ENCODE data around the gene MTHFR.

The MTHFR gene

GRCh38 chr1:11797525-11798216 lies 8.1 kb downstream of the MTHFR start:
- no peak for DNase-seq (ENCODE audit: low spot score)

GRCh38 chr1:11796036-11796828 lies 9.5 kb downstream of the MTHFR start:
- no peak for DNase-seq (ENCODE audit: low spot score)

GRCh38 chr1:11795238-11795890 lies 10.4 kb downstream of the MTHFR start:
- DNase-seq (ENCODE audit: low spot score), result no peak

DNA sequence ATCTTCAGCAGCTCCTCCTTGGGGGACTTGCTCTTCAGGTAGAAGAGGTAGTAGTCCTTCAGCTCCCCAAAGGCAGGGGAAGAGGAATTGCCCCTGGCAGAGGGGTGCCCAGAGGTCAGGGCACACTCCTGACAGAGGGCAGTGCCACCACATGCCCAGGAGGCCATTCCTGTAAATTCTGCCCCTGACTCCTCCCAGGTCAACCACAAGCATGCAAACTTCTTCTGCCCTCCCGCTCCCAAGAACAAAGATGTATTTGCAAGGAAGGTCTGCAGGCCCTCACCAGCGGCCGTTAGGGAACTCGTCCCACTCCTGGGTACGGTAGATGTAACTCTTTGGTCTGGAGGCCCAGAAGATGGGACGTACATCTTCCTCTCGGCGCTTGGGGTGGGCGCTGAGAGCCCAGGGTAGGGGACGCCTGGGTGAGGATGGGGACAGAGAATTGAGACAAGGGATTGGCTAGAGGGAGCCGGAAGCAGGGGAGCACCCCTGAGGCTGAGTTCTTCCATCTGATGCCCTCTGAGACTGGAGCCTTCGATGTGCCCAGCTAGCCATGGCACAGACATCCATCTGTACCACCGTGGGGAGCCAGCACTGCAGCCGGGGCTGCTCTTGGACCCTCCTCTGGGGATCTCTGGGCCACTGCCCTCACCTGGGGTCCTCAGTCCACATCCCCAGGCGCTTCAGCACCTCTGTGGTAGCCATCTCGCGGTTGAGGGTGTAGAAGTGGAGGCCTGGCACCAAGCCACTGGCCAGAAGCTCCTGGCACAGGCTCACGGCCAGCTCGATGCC lies 11.1 kb downstream of the MTHFR start:
- DNase-seq (ENCODE audit: low spot score), result no peak

DNA sequence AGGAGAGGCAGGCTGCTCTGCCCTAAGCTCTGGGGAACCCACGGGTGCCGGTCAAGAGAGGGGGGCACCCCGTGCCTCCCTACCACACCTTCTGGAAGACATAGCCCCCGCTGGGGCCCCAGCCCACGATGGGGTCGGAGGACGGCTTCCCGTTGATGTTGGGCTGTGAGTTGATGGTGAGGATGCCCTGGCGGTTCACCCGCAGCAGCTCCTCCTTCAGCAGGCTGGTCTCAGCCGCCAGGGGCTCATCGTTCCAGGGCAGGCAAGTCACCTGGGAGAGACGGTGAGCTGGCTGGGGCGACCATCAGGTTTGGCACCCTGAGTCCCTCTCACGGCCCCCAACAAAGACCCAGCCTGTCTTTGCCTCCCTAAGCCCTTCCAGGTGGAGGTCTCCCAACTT lies 11.9 kb downstream of the MTHFR start:
- DNase-seq (ENCODE audit: low spot score), result no peak

- no peak for DNase-seq (ENCODE audit: low spot score)
These were observed 13.7 kb downstream of the MTHFR start for GRCh38 chr1:11792106-11792505.

- no peak for DNase-seq (ENCODE audit: low spot score)
These were observed 14.7 kb downstream of the MTHFR start for GRCh38 chr1:11790880-11791715.

- DNase-seq (ENCODE audit: low spot score), result no peak
These were observed 15.5 kb downstream of the MTHFR start for GRCh38 chr1:11790101-11790879.

DNA sequence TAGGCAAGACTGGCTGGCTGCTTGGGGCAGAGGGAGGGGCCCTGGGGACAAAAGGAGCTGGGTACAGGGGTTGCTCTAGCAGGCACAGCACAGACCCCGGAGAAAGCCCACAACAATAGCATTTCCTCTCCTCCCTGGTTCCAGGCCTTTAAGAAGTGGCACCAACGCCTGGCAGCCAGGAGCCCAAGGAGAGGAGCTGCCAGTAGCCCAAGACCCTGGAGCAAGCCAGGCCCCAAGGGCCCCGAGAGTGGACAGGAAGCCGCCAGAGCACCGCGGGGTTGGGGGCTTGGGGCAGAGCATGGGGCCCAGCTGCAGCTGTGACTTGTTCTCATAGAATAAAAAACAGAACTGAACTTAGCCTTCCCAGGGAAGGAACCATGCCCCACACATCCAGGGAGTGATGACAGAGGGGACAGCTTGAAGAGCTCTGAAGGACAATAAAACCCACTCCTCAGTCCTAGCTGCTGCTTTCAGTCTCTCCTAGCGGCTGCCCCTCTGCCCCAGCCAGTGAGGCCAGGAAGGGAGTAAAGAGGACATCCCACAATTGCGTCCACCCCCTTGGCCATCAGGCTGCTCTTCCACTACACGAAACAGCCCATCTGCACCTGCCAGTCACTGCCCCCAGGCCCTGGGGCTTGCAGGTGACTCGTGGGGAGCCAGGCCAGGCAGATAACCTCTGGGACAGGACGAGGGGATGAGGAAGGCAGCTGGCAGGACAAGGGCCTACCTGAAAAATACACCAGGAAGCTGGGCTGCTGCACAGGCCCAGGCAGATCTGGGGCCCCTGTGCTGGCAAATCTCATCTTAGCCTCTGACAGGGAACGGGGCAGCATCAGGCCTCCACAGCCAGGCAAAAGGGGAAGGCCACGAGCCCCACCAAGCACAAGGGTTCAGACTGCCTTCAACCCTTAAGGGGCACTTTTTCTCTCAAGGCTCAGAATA lies 16.4 kb downstream of the MTHFR start:
- no peak for DNase-seq (ENCODE audit: low spot score)

GRCh38 chr1:11788549-11789053 lies 17.2 kb downstream of the MTHFR start:
- DNase-seq (ENCODE audit: low spot score), result no peak

DNA sequence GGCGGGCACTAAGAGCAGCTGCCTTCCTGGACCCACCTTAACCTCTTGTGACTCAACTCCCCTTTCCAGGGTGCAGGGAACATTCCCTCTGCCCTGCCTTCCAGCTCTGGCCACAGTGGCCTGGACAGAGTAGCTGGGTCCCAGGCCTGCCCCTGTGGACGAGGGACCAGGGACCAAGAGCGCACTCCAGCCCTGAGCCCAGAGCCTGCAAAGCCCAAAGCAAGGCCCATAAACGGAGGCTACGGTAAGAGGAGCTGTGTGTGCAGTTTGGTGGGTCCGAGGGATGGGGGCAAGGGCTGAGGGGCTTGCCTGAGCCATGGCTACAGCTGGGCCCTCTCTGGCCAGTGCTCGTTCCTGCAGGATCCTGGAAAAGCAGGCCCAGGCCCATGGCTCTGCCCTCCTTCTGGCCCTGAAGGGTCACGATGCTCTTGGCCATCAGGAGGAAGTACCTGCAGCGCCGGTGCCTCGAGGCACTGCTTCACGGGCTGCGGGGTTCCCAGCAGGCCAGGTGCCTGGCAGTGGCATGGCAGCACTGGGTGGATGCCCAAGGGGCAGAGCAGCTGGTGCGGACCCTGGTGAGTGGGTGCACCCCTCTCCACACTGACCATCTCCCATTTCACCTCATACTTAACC lies 17.8 kb downstream of the MTHFR start:
- no peak for DNase-seq (ENCODE audit: low spot score)

DNA sequence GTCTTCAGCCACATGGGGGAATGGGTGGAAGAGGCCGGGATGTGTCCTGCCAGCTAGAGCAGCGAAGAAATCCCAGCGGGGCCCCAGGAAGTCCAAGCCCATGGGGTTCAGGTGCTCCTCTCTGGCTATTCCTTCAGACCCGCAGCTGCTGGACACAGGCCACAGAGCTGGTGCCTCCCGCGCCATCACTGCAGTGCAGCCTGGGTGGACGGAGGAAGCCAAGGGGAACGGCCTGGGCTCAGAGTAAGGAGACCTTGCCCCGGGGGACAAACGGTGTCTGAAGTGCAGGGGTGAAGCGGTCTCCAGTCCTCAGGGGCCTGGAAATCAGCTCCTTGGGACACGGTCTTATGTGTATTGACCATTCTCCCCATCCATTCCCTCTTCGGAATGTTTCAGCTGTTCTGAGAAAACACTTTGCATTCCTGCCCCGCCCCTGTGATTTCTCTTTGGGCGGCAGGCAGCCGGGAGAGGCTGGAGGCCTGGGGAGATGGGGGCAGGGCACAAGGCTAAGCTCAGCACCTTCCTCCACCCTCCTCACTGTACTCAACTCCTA lies 18.4 kb downstream of the MTHFR start:
- DNase-seq (ENCODE audit: low spot score), result no peak

DNA sequence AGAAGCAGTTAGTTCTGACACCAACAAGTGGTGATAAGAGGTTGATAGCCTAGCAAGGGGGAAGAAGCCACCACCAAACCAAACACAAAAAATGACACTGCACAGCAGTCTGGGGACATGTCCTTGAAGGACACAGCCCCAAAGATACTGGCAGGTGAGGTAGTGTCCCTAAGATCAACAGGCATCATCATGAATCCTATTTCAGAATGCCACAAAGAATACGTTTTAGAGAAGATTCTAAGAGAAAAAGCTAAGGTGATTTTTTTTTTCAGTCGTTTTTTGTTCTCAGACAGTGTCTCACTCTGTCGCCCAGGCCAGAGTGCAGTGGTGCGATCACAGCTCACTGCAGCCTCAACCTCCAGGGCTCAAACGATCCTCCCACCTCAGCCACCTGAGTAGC lies 19.6 kb downstream of the MTHFR start:
- no peak for DNase-seq (ENCODE audit: low spot score)

DNA sequence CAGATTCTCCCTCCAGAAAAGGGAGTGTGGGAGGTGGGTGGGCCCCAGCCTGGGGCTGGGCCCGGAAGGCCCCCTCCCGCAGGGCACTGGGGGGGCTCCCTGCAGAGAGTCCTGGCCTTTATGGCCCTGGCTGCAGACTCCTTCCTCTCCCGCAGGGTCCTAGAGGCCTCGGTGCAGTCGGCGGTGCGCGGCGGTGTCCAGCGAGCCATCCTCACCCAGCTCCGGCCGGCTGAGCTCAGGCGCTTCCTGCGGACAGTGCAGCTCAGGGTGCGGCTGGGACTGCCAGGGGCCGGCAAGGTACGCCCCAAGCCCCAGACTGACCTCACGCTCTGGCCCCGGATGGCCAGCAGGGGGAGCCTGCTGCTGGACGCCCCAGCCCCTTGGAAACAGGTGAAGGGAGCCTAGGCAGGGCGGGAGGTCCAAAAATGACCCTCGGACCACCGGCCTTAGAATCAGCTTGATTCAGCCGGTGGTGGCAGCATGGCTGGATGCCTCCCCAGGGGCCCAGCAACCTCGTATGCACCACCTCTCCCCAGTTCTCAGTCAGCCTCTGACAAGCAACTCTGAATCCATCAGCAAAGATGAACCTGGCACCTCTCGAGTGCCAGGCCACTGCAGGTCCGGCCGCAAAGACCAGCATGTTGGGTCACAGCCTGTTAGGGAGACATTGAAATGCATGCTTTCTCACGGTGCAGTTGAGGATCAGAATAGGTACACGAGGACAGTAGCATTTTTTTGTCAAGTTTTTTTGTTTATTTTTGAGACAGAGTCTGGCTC lies 20.6 kb downstream of the MTHFR start:
- DNase-seq (ENCODE audit: low spot score), result no peak

GRCh38 chr1:11784256-11784992 lies 21.3 kb downstream of the MTHFR start:
- DNase-seq (ENCODE audit: low spot score), result no peak

- no peak for DNase-seq (ENCODE audit: low spot score)
These were observed 22.2 kb downstream of the MTHFR start for GRCh38 chr1:11783556-11783955.

All from left forelimb (tissue), 1 donor.